ENCODE data around the gene SLC38A3. TPM values are rescaled to one million over a fixed set of nuclear protein-coding genes. Genes with fewer than 3 reads are reported as not detected.

The SLC38A3 gene
- total RNA-seq = not detected
- long read RNA-seq = 0 reads

DNA sequence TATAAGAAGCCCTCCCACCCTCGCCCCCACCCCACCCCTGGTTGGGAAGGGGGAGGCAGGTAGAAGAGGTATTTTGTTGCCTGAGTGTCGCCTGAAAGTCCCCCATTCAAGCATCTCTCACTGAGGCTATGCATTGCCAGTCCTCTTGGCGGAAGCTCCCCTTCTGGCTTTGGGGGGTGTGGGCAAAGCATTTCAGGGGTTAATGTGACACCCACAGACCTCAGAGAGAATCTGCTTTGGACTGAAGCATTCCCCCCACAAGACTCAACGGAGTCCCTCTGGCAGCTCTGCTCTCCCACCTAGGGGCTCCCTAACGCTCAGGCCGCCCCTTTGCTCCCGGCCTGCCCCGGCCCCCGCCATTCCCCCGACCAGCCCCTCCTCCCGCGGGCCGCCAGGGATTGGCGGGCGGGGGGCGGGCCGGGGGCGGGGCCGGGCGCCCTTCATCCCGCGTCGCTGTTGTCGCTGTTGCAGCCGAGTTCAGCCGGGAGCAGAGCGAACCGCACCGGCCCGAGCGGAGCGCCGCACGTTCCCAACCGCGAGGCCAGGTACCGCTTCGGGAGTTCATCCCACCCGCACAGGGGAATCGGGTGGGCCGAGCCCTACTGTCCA is at the start of gene SLC38A3:
SLC38A3 (plus strand) TSS at position 468 of the 609 bp plus-strand sequence. CDS start 8,929 bp downstream, outside the sequence.
- TF ChIP-seq, protein P1, sequence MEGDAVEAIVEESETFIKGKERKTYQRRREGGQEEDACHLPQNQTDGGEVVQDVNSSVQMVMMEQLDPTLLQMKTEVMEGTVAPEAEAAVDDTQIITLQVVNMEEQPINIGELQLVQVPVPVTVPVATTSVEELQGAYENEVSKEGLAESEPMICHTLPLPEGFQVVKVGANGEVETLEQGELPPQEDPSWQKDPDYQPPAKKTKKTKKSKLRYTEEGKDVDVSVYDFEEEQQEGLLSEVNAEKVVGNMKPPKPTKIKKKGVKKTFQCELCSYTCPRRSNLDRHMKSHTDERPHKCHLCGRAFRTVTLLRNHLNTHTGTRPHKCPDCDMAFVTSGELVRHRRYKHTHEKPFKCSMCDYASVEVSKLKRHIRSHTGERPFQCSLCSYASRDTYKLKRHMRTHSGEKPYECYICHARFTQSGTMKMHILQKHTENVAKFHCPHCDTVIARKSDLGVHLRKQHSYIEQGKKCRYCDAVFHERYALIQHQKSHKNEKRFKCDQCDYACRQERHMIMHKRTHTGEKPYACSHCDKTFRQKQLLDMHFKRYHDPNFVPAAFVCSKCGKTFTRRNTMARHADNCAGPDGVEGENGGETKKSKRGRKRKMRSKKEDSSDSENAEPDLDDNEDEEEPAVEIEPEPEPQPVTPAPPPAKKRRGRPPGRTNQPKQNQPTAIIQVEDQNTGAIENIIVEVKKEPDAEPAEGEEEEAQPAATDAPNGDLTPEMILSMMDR (IDR thresholded peaks at IDR 0.05) = no peak
- Histone ChIP-seq H3K4me3 (peak within 1 kb of the TSS; percentile 48), H3K36me3 (no peaks in the 10 kb centered on the region), H3K9me3 (no peaks in the 10 kb centered on the region), H3K27me3 (ENCODE audit: low read depth) (peaks cover 53% of the 10 kb centered on the region), H3K4me1 (peaks cover 17% of the 10 kb centered on the region), H3K27ac (no peak within 1 kb of the TSS)
- intact Hi-C loops (cut with DNase I) = no loop called here
- peak; percentile 62 to 73 for ATAC-seq
- DNase-seq = no peak

- no peaks in the 10 kb centered on the region for H3K9me3 ChIP-seq
These were observed 49.6 kb upstream of the SLC38A3 start for GRCh38 chr3:50155491-50155878.

GRCh38 chr3:50155891-50156290 is 49.2 kb upstream of the SLC38A3 start:
- Histone ChIP-seq H3K27me3 (ENCODE audit: low read depth) (peaks cover 12% of the 10 kb centered on the region), H3K27ac (peak overlapping the region; percentile 72), H3K4me1 (peaks cover 47% of the 10 kb centered on the region), H3K9me3 (no peaks in the 10 kb centered on the region), H3K36me3 (peaks cover 3% of the 10 kb centered on the region), H3K4me3 (peak overlapping the region; percentile 63)
- ATAC-seq = no peak
- DNase-seq = no peak
- TF ChIP-seq, protein P1 (IDR thresholded peaks at IDR 0.05) = no peak
- intact Hi-C loops (cut with DNase I) = no loop called here

More at GRCh38 chr3:50155491-50155878, 49.6 kb upstream of the SLC38A3 start:
- ATAC-seq (no peak), DNase-seq (no peak)
- Histone ChIP-seq H3K4me3 (peak overlapping the region; percentile 63), H3K27me3 (ENCODE audit: low read depth) (peaks cover 12% of the 10 kb centered on the region), H3K27ac (peak overlapping the region; percentile 72), H3K4me1 (peaks cover 44% of the 10 kb centered on the region), H3K36me3 (peaks cover 3% of the 10 kb centered on the region)
- TF ChIP-seq, protein P1 (IDR thresholded peaks at IDR 0.05) = no peak
- intact Hi-C loops (cut with DNase I) = no loop called here

GRCh38 chr3:50156549-50157493 is 48.2 kb upstream of the SLC38A3 start:
- peak overlapping the region; percentile 76 for H3K27ac ChIP-seq
- no peak for ATAC-seq
- peaks cover 56% of the 10 kb centered on the region for H3K4me1 ChIP-seq
- intact Hi-C loops (cut with DNase I) = no loop called here
- TF ChIP-seq, protein P1 (IDR thresholded peaks at IDR 0.05) = no peak
- H3K9me3 ChIP-seq = no peaks in the 10 kb centered on the region
- H3K4me3 ChIP-seq = peak overlapping the region; percentile 63
- no peak for DNase-seq
- peaks cover 3% of the 10 kb centered on the region for H3K36me3 ChIP-seq
- H3K27me3 ChIP-seq (ENCODE audit: low read depth) = peaks cover 12% of the 10 kb centered on the region

- TF ChIP-seq, protein P1 (IDR thresholded peaks at IDR 0.05) = no peak
- ATAC-seq = no peak
These were observed 47.1 kb upstream of the SLC38A3 start for GRCh38 chr3:50157827-50158529.

More at GRCh38 chr3:50157827-50158529, 47.1 kb upstream of the SLC38A3 start:
- H3K36me3 ChIP-seq = peaks cover 3% of the 10 kb centered on the region
- peaks cover 68% of the 10 kb centered on the region for H3K4me1 ChIP-seq
- intact Hi-C loops (cut with DNase I) = no loop called here
- no peak for DNase-seq
- no peaks in the 10 kb centered on the region for H3K9me3 ChIP-seq
- peaks cover 12% of the 10 kb centered on the region for H3K27me3 ChIP-seq (ENCODE audit: low read depth)
- H3K4me3 ChIP-seq = no peak overlapping the region
- H3K27ac ChIP-seq = peak overlapping the region; percentile 76
